OCI-LY1 (cell line): Measurements from ENCODE around the gene CRADD.

Experiments
- EZH2 ChIP-seq: fragments of 200-600 bp; sonication (generic), shearing (Covaris generic); IDR thresholded peaks from 2 replicates; pipeline ENCODE4 v1.8.0; 2017; ENCODE audit warnings: borderline replicate concordance, mixed run types, mild to moderate bottlenecking, antibody characterized with exemption, low read length, moderate library complexity, mixed read lengths
- TF ChIP-seq, protein P1 (sequence below): fragments of 200-600 bp; sonication (generic), shearing (Covaris generic); IDR thresholded peaks from 2 replicates; pipeline ENCODE4 v1.5.1; 2017; ENCODE audit warnings: mild to moderate bottlenecking, antibody characterized with exemption, low read length, moderate library complexity, mixed read lengths

- TF ChIP-seq, protein P1, sequence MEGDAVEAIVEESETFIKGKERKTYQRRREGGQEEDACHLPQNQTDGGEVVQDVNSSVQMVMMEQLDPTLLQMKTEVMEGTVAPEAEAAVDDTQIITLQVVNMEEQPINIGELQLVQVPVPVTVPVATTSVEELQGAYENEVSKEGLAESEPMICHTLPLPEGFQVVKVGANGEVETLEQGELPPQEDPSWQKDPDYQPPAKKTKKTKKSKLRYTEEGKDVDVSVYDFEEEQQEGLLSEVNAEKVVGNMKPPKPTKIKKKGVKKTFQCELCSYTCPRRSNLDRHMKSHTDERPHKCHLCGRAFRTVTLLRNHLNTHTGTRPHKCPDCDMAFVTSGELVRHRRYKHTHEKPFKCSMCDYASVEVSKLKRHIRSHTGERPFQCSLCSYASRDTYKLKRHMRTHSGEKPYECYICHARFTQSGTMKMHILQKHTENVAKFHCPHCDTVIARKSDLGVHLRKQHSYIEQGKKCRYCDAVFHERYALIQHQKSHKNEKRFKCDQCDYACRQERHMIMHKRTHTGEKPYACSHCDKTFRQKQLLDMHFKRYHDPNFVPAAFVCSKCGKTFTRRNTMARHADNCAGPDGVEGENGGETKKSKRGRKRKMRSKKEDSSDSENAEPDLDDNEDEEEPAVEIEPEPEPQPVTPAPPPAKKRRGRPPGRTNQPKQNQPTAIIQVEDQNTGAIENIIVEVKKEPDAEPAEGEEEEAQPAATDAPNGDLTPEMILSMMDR = no peak
- TF ChIP-seq EZH2 = no peak
These were observed 215.5 kb downstream of the CRADD start for GRCh38 chr12:93892423-93893268.
